Measurements from ENCODE around the gene NCOA7.

DNA sequence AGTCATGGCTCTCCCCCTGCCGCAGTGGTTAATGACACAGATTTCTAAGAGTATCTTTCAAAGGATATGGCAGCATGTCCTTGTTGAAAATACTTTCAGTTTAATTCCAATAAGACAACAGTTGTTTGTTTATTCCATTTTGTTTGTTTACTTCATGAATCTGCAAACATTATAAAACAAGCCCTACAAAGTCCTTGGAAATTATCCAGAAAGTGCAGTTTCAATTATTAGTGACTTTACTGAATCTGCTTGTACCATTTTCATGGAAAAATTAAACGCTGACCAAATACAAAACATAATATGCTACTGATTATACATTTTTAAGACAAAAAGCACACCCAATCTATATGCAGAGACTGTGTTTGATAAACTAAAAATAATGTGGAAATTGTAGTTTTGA, 38.0 kb upstream of the NCOA7 start:
- TF ChIP-seq, protein P1, sequence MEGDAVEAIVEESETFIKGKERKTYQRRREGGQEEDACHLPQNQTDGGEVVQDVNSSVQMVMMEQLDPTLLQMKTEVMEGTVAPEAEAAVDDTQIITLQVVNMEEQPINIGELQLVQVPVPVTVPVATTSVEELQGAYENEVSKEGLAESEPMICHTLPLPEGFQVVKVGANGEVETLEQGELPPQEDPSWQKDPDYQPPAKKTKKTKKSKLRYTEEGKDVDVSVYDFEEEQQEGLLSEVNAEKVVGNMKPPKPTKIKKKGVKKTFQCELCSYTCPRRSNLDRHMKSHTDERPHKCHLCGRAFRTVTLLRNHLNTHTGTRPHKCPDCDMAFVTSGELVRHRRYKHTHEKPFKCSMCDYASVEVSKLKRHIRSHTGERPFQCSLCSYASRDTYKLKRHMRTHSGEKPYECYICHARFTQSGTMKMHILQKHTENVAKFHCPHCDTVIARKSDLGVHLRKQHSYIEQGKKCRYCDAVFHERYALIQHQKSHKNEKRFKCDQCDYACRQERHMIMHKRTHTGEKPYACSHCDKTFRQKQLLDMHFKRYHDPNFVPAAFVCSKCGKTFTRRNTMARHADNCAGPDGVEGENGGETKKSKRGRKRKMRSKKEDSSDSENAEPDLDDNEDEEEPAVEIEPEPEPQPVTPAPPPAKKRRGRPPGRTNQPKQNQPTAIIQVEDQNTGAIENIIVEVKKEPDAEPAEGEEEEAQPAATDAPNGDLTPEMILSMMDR (IDR thresholded peaks at IDR 0.05; ENCODE audit: low read depth, low read length, missing input control): no peak
- TF ChIP-seq YY1 (IDR thresholded peaks at IDR 0.05): no peak
- TF ChIP-seq JUND (IDR thresholded peaks at IDR 0.05): no peak
- TF ChIP-seq RAD21 (IDR thresholded peaks at IDR 0.05): no peak
- TF ChIP-seq, protein P2, sequence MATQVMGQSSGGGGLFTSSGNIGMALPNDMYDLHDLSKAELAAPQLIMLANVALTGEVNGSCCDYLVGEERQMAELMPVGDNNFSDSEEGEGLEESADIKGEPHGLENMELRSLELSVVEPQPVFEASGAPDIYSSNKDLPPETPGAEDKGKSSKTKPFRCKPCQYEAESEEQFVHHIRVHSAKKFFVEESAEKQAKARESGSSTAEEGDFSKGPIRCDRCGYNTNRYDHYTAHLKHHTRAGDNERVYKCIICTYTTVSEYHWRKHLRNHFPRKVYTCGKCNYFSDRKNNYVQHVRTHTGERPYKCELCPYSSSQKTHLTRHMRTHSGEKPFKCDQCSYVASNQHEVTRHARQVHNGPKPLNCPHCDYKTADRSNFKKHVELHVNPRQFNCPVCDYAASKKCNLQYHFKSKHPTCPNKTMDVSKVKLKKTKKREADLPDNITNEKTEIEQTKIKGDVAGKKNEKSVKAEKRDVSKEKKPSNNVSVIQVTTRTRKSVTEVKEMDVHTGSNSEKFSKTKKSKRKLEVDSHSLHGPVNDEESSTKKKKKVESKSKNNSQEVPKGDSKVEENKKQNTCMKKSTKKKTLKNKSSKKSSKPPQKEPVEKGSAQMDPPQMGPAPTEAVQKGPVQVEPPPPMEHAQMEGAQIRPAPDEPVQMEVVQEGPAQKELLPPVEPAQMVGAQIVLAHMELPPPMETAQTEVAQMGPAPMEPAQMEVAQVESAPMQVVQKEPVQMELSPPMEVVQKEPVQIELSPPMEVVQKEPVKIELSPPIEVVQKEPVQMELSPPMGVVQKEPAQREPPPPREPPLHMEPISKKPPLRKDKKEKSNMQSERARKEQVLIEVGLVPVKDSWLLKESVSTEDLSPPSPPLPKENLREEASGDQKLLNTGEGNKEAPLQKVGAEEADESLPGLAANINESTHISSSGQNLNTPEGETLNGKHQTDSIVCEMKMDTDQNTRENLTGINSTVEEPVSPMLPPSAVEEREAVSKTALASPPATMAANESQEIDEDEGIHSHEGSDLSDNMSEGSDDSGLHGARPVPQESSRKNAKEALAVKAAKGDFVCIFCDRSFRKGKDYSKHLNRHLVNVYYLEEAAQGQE (IDR thresholded peaks at IDR 0.05): no peak
- TF ChIP-seq, protein P3, sequence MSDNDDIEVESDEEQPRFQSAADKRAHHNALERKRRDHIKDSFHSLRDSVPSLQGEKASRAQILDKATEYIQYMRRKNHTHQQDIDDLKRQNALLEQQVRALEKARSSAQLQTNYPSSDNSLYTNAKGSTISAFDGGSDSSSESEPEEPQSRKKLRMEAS (IDR thresholded peaks at IDR 0.05): no peak
- no peak for TF ChIP-seq SP1 (IDR thresholded peaks at IDR 0.05)
- no peak for TF ChIP-seq GABPA (IDR thresholded peaks at IDR 0.05 in 1 of 2, conservative IDR thresholded peaks at IDR 0.05 in 1 of 2)
- no peak for TF ChIP-seq HNF4A (conservative IDR thresholded peaks at IDR 0.05)
- TF ChIP-seq TAF1 (conservative IDR thresholded peaks at IDR 0.05): no peak
- TF ChIP-seq EGR1 (IDR thresholded peaks at IDR 0.05; ENCODE audit: low read depth in 2 of 2): no peak
- no peak for TF ChIP-seq FOXA1 (IDR thresholded peaks at IDR 0.05)

All from liver (tissue), 3 donors.